Subcutaneous abdominal adipose tissue (tissue), 5 donors: Measurements from ENCODE around the gene MRPS31.
"Not testable (repeated sequence)": the region's sequence is repeated elsewhere in the genome, so short reads cannot be mapped to it uniquely, and the experiment has no call there.

ENCODE experiments used
- H3K27ac ChIP-seq: one replicate; pipeline ENCODE4 v1.7.0; 2013; ENCODE audit warnings: low read depth, mild to moderate bottlenecking, inconsistent platforms, low read length, moderate library complexity
- H3K27me3 ChIP-seq, 5 donors: one replicate each; pipeline ENCODE4 v1.7.0; 2013; ENCODE audit warnings: low read length in 5 of 5, inconsistent platforms in 1 of 5; ENCODE audit not compliant: control insufficient read depth in 5 of 5, insufficient read depth in 4 of 5
- H3K36me3 ChIP-seq, 5 donors: one replicate each; pipeline ENCODE4 v1.7.0; 2013; ENCODE audit warnings: low read length in 5 of 5; ENCODE audit not compliant: control insufficient read depth in 5 of 5, insufficient read depth in 5 of 5
- H3K4me1 ChIP-seq, 5 donors: one replicate each; pipeline ENCODE4 v1.7.0; 2013; ENCODE audit warnings: low read length in 5 of 5, mild to moderate bottlenecking in 3 of 5, moderate library complexity in 1 of 5; ENCODE audit not compliant: control insufficient read depth in 5 of 5, insufficient read depth in 5 of 5
- H3K4me3 ChIP-seq, 5 donors: one replicate each; pipeline ENCODE4 v1.7.0; 2013; ENCODE audit warnings: low read length in 5 of 5, low read depth in 1 of 5
- H3K9ac ChIP-seq, 5 donors: one replicate each; pipeline ENCODE4 v1.7.0; 2013; ENCODE audit warnings: low read length in 5 of 5, mild to moderate bottlenecking in 4 of 5, moderate library complexity in 3 of 5
- H3K9me3 ChIP-seq, 5 donors: one replicate each; pipeline ENCODE4 v1.7.0; 2013; ENCODE audit warnings: low read length in 5 of 5; ENCODE audit not compliant: control insufficient read depth in 5 of 5
- donor health status: healthy.
- donor health status: healthy.
- donor health status: healthy.
- donor health status: healthy.
- donor health status: healthy.

The MRPS31 gene

GRCh38 chr13:40765602-40766001 lies 5.4 kb downstream of the MRPS31 start:
- H3K9ac ChIP-seq, result no peak overlapping the region
- H3K9me3 ChIP-seq, result no peaks in the 10 kb centered on the region
- H3K36me3 ChIP-seq, result peaks cover 10 to 23% (median 13%) of the 10 kb centered on the region in 5 donors
- peaks cover 3 to 11% (median 10%) of the 10 kb centered on the region in 5 donors for H3K4me1 ChIP-seq
- H3K27me3 ChIP-seq, result no peaks in the 10 kb centered on the region
- H3K4me3 ChIP-seq, result no peak overlapping the region
- H3K27ac ChIP-seq, result no peak overlapping the region

DNA sequence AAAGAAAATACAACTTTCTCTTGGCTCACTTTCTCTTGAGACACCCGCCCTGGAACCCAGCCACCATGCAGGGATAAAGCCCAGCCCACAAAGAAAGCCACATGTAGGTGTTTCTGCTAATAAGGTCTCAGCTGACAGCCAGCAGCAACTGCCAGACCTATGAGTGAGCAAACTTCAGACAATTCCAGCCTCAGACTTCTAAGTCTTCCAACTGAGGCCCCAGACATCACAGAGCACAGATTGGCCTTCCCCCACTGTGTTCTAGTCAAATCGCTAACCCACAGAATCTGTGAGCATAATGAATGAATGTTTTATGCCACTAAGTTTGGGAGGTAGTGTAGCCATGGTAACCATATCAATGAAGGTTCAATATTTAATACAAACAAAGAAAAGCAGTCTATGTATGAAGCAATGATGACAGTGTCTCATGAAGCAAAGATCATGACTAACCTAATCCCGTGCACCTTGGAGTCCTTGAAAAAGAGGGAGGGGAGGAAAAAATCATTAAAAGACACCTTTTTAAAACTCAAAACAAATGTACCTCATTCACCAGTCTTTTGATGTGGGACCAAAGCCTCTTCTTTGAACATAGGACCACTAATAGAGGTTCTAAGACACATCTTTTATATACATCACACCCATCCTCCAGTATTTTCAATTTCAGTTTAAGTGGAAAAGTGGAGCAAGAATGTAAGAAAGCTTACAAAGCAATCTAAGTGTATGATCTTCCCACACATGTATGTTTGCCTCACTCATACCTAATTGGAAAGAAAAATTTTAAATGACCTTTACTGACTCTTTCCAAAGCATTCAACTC lies 6.2 kb downstream of the MRPS31 start:
- H3K9me3 ChIP-seq, result no peaks in the 10 kb centered on the region
- no peaks in the 10 kb centered on the region for H3K27me3 ChIP-seq
- H3K36me3 ChIP-seq, result peaks cover 11 to 23% (median 14%) of the 10 kb centered on the region in 5 donors
- H3K4me3 ChIP-seq, result no peak overlapping the region
- H3K4me1 ChIP-seq, result peaks cover 0 to 4% (median 2%) of the 10 kb centered on the region in 5 donors
- no peak overlapping the region for H3K9ac ChIP-seq
- no peak overlapping the region for H3K27ac ChIP-seq

GRCh38 chr13:40762849-40763248 lies 8.1 kb downstream of the MRPS31 start:
- no peak overlapping the region for H3K4me3 ChIP-seq
- H3K9ac ChIP-seq, result no peak overlapping the region
- H3K9me3 ChIP-seq, result no peaks in the 10 kb centered on the region
- no peak overlapping the region for H3K27ac ChIP-seq
- no peaks in the 10 kb centered on the region for H3K27me3 ChIP-seq
- no peaks in the 10 kb centered on the region for H3K4me1 ChIP-seq
- peaks cover 14 to 33% (median 19%) of the 10 kb centered on the region in 5 donors for H3K36me3 ChIP-seq

- Histone ChIP-seq H3K27me3 (no peaks in the 10 kb centered on the region), H3K27ac (no peak overlapping the region), H3K9ac (no peak overlapping the region), H3K9me3 (no peaks in the 10 kb centered on the region), H3K4me3 (no peak overlapping the region), H3K36me3 (peaks cover 19 to 45% (median 29%) of the 10 kb centered on the region in 5 donors), H3K4me1 (no peaks in the 10 kb centered on the region)
Measured at GRCh38 chr13:40758811-40759210, 12.2 kb downstream of the MRPS31 start.

GRCh38 chr13:40756042-40756441 lies 14.9 kb downstream of the MRPS31 start:
- Histone ChIP-seq H3K36me3 (peaks cover 22 to 56% (median 32%) of the 10 kb centered on the region in 5 donors), H3K4me3 (no peak overlapping the region), H3K9ac (no peak overlapping the region), H3K27ac (no peak overlapping the region), H3K4me1 (no peaks in the 10 kb centered on the region), H3K9me3 (no peaks in the 10 kb centered on the region), H3K27me3 (no peaks in the 10 kb centered on the region)

GRCh38 chr13:40755082-40755700 lies 15.8 kb downstream of the MRPS31 start:
- H3K36me3 ChIP-seq, result peaks cover 22 to 56% (median 32%) of the 10 kb centered on the region in 5 donors
- H3K4me1 ChIP-seq, result no peaks in the 10 kb centered on the region
- no peak overlapping the region for H3K27ac ChIP-seq
- H3K4me3 ChIP-seq, result no peak overlapping the region
- H3K27me3 ChIP-seq, result no peaks in the 10 kb centered on the region
- no peaks in the 10 kb centered on the region for H3K9me3 ChIP-seq
- peak overlapping the region in 1 of 5 donors; percentile 20 for H3K9ac ChIP-seq

- Histone ChIP-seq H3K36me3 (peaks cover 12 to 31% (median 25%) of the 10 kb centered on the region in 5 donors), H3K9ac (no peak overlapping the region), H3K9me3 (no peaks in the 10 kb centered on the region)
Measured at GRCh38 chr13:40749327-40749726, 21.7 kb downstream of the MRPS31 start.

DNA sequence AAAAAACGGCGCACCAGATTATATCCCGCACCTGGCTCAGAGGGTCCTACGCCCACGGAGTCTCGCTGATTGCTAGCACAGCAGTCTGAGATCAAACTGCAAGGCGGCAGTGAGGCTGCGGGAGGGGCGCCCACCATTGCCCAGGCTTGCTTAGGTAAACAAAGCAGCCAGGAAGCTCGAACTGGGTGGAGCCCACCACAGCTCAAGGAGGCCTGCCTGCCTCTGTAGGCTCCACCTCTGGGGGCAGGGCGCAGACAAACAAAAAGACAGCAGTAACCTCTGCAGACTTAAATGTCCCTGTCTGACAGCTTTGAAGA lies 35.8 kb downstream of the MRPS31 start:
- not testable (repeated sequence) for H3K27ac ChIP-seq, H3K27me3 ChIP-seq, H3K4me3 ChIP-seq, H3K9ac ChIP-seq, H3K9me3 ChIP-seq, H3K4me1 ChIP-seq
- H3K36me3 ChIP-seq, result peaks cover 0 to 13% (median 3%) of the 10 kb centered on the region in 5 donors

More at GRCh38 chr13:40749327-40749726, 21.7 kb downstream of the MRPS31 start:
- H3K27me3 ChIP-seq, result no peaks in the 10 kb centered on the region
- H3K4me1 ChIP-seq, result no peaks in the 10 kb centered on the region
- no peak overlapping the region for H3K27ac ChIP-seq
- no peak overlapping the region for H3K4me3 ChIP-seq

DNA sequence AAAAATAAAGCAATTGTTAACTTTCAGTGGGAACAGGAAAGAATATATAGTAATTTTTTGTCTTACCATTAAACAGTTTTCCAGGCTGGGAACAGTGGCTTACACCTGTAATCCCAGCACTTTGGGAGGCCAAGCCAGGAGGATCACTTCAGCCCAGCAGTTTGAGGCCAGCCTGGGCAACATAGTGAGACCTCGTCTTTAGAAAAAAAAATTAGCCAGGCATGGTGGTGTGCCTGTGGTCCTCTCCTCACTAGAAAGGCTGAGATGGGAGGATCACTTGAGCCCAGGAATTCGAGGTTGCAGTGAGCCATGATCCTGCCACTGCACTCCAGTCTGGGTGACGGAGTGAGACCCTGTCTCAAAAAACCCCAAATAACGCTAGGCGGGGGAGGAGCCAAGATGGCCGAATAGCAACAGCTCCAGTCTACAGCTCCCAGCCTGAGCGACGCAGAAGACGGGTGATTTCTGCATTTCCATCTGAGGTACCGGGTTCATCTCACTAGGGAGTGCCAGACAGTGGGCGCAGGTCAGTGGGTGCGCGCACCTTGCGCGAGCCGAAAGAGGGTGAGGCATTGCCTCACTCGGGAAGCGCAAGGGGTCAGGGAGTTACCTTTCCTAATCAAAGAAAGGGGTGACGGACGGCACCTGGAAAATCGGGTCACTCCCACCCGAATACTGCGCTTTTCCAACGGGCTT lies 36.3 kb downstream of the MRPS31 start:
- H3K4me3 ChIP-seq, H3K27ac ChIP-seq, H3K9ac ChIP-seq, H3K27me3 ChIP-seq, H3K4me1 ChIP-seq, H3K9me3 ChIP-seq: not testable (repeated sequence)
- peaks cover 0 to 13% (median 3%) of the 10 kb centered on the region in 5 donors for H3K36me3 ChIP-seq

- no peak overlapping the region for H3K9ac ChIP-seq
- no peak overlapping the region for H3K27ac ChIP-seq
- no peaks in the 10 kb centered on the region for H3K9me3 ChIP-seq
- no peaks in the 10 kb centered on the region for H3K27me3 ChIP-seq
- no peak overlapping the region for H3K4me3 ChIP-seq
- H3K4me1 ChIP-seq, result no peaks in the 10 kb centered on the region
- H3K36me3 ChIP-seq, result peaks cover 4 to 26% (median 12%) of the 10 kb centered on the region in 5 donors
Measured at GRCh38 chr13:40732658-40733057, 38.3 kb downstream of the MRPS31 start.
